ENCODE results near the gene RHPN2. TPM values are rescaled to one million over a fixed set of nuclear protein-coding genes. Genes with fewer than 3 reads are reported as not detected.
"Not testable (repeated sequence)": the region's sequence is repeated elsewhere in the genome, so short reads cannot be mapped to it uniquely, and the experiment has no call there.

Gene RHPN2
- total and polyA plus RNA-seq, 8 donors: 7.5 to 18.9 (median 8.2) TPM

DNA sequence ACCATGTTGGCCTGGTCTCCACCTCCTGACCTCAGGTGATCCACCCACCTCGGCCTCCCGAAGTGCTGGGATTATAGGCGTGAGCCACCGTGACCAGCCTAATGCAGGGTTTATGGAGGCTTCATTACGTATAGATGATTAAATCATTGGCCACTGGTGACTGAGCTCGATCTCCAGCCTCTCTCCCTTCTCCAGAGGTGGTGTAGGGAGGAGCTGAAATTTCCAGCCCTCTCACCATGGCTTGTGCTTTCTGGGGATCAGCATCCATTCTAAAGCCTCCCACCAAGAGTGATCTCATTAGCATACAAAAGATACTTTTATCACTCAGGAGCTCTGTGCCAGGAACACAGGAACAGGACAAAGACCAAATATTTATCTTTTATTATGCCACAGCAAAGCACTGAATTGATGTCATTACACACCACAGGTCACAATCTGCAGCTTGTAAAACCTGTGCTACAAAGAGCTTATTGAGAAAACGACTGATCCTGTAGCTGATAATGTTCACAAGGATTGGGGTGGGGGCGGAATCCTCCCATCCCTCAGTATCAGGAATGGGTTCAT, 32.4 kb downstream of the RHPN2 start:
- no peaks in the 10 kb centered on the region for H3K36me3 ChIP-seq

DNA sequence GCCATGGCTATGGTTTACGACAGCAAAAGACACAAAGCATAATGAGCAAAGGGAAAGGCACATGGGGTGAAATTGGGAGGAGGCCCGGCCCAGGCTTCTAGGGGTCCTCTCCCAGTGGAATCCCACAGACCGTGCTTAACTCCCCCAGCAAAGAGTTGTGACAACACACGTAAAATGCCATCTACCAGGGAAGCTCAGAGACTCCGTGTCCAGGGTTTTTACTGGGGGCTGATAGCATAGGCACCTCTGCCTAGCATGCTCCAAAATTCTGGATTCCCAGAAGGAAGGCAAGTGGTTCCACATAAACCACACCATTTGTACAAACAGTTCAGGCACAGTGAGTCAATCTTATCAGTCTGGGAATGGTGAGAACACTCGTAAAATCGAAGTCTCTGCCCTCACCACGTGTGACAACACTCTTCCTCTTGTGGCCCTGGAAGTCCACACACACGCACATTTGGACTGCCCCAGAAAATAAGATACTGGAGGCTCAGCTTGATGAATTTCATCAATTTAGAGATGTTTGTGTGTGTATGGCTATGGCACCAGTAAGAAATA, 34.9 kb downstream of the RHPN2 start:
- Histone ChIP-seq H3K36me3 (no peaks in the 10 kb centered on the region), H3K4me3 (no peak overlapping the region), H3K27me3 (no peaks in the 10 kb centered on the region), H3K9me3 (no peaks in the 10 kb centered on the region), H3K4me1 (no peaks in the 10 kb centered on the region), H3K27ac (no peak overlapping the region)
- TF ChIP-seq, protein P1, sequence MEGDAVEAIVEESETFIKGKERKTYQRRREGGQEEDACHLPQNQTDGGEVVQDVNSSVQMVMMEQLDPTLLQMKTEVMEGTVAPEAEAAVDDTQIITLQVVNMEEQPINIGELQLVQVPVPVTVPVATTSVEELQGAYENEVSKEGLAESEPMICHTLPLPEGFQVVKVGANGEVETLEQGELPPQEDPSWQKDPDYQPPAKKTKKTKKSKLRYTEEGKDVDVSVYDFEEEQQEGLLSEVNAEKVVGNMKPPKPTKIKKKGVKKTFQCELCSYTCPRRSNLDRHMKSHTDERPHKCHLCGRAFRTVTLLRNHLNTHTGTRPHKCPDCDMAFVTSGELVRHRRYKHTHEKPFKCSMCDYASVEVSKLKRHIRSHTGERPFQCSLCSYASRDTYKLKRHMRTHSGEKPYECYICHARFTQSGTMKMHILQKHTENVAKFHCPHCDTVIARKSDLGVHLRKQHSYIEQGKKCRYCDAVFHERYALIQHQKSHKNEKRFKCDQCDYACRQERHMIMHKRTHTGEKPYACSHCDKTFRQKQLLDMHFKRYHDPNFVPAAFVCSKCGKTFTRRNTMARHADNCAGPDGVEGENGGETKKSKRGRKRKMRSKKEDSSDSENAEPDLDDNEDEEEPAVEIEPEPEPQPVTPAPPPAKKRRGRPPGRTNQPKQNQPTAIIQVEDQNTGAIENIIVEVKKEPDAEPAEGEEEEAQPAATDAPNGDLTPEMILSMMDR (IDR thresholded peaks at IDR 0.05): no peak
- WGBS, 2 donors: 90 to 93% methylated on average over 9 of the region's 9 CpGs
- intact Hi-C loops (cut with DNase I): no loop called here
- FAIRE-seq (no peak), ATAC-seq (no peak), DNase-seq (no peak)

More for the DNA sequence above, 32.4 kb downstream of the RHPN2 start:
- FAIRE-seq (no peak), ATAC-seq (peak in 2 of 4 donors; percentile 36 to 63), DNase-seq (no peak)
- no peaks in the 10 kb centered on the region for H3K9me3 ChIP-seq
- WGBS, 2 donors: 69 to 73% methylated on average over 8 of the region's 8 CpGs
- H3K27me3 ChIP-seq: no peaks in the 10 kb centered on the region
- intact Hi-C loops (cut with DNase I): no loop called here
- peak overlapping the region in 2 of 4 donors; percentile 2 to 52 for H3K27ac ChIP-seq
- TF ChIP-seq, protein P1 (IDR thresholded peaks at IDR 0.05): no peak
- no peaks in the 10 kb centered on the region for H3K4me1 ChIP-seq
- H3K4me3 ChIP-seq: no peak overlapping the region

DNA sequence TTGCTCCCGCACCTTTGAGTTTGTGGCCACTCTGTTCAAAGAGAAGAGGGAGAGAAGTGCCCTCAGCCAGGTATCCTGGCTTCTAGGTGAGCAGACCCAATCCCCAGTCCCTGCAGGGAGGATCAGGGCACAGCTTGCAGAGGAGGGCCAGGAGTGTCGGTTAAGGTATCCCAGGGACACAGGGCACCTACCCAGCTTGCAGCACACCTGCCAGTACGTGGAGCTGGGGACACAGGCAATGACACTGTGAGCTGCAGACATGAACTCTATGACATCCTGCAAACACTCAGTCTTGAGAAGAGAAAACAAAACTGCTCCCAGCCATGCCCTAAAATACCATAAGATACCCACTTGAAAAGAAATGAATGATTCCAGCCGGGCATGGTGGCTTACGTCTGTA, 38.1 kb downstream of the RHPN2 start:
- H3K9me3 ChIP-seq; DNase-seq; H3K27ac ChIP-seq; H3K4me3 ChIP-seq; intact Hi-C loops (cut with DNase I); FAIRE-seq; H3K36me3 ChIP-seq; ATAC-seq; H3K27me3 ChIP-seq; H3K4me1 ChIP-seq: not testable (repeated sequence)
- WGBS, 2 donors: 89 to 95% methylated on average over 5 of the region's 5 CpGs

DNA sequence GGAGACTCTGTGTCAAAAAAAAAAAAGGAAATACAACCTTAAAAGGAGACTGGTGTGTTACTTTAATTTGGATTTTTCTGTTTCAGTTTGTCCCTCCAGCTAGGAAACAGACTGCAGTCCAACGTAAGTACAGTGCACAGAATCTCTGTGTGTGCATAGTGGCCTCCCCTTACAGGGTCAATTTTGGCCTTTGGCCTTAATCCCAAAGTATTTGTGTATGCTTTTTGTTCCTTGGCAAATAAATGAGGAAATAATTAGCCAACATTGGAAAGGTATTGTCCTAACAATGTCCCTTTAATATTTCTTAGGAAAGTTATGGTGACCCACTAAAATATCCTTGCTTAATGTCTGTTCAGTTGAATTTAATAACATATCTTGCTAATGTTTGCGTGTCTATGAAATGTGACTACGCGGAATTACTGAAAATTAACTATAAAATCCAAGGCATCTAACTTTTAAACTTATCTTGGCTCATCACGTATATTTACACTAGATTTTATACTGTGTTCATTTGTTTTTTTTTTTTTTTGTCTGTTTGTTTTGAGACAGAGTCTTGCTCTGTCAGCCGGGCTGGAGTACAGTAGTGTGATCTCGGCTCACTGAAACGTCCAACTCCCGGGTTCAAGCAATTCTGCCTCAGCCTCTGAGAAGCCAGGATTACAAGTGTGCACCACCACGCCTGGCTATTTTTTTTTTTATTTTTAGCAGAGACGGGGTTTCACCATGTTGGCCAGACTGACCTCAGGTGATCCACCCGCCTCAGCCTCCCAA, 39.0 kb downstream of the RHPN2 start:
- 71 to 75% methylated on average over 12 of the region's 12 CpGs for WGBS, 2 donors
- intact Hi-C loops (cut with DNase I); H3K4me1 ChIP-seq: not testable (repeated sequence)

DNA sequence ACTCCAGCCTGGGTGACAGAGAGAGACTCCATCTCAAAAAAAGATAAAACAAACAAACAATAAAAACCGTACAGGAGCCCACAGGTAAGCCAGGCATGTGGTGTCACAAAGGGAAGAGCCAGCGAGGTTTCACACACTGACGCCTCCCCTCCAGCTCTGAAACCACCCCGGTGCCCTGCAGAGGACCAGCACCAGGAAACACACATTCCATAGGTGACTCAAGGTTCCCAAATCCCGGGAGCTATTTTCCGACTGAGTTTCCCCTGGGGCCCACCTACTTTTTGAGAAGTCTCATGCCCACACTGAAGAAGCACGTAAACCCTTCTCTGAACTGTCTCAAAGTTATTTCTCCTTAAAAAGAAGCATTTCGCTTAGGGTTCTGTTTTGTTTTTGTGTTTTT, 40.3 kb downstream of the RHPN2 start:
- Histone ChIP-seq H3K4me1 (no peaks in the 10 kb centered on the region), H3K36me3 (no peaks in the 10 kb centered on the region), H3K9me3 (no peaks in the 10 kb centered on the region), H3K27ac (no peak overlapping the region), H3K27me3 (no peaks in the 10 kb centered on the region), H3K4me3 (no peak overlapping the region)
- intact Hi-C loops (cut with DNase I): no loop called here
- 86 to 88% methylated on average over 8 of the region's 8 CpGs for WGBS, 2 donors
- TF ChIP-seq, protein P1 (IDR thresholded peaks at IDR 0.05): no peak
- DNase-seq (no peak), FAIRE-seq (no peak), ATAC-seq (no peak)

More for the DNA sequence above, 39.0 kb downstream of the RHPN2 start:
- not testable (repeated sequence) for H3K4me3 ChIP-seq, H3K36me3 ChIP-seq, H3K27ac ChIP-seq, H3K9me3 ChIP-seq, DNase-seq, H3K27me3 ChIP-seq, FAIRE-seq
- ATAC-seq: peak in 3 of 4 donors; percentile 28 to 43 (median 33)

Measured in pancreas (tissue), 10 donors.